22Rv1 (cell line): ENCODE data around the gene CTTN.

Source experiments
- CTCF ChIP-seq: fragments of 450-650 bp; IDR thresholded peaks from 2 replicates; pipeline ENCODE4 v1.5.1; 2017; ENCODE audit warnings: mild to moderate bottlenecking
- ZFX ChIP-seq: fragments of 450-650 bp; IDR thresholded peaks from 2 replicates; pipeline ENCODE4 v1.6.1; 2017; ENCODE audit warnings: antibody characterized with exemption, borderline replicate concordance

DNA sequence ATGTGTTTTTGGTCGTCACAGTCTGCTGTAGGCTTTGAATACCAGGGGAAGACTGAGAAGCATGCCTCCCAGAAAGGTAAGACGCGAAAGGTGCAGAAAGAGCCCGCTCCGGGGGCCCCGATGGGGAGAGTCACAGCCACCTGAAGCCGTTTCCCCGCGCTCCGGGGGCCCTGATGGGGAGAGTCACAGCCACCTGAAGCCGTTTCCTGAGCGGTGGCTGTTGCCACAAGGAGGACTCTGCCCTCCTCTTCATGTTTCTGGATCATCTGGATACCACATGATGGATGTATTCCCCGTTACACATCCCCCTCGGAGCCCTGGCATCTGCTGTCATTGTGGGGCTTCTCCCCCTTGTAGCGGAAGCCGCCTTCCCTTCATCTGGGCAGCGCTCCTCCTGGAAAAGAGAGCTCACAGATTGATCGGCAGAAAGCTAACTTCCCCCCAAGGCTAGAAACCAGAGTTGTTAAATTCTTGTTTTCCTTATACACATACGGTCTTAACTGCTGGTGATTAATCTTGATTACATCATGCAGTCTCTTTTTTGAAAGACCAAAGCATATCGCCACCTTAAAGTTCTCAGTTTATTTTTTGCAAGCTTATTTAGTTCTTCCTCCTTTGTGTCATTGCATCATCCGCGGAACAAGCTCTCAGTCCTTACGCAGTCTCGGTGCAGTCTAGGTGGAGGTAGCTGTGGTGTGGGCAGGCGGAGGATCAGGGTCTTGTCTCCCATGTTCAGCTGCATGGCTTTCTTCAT lies 17.5 kb downstream of the CTTN start:
- TF ChIP-seq CTCF (no peak), ZFX (no peak)
